HepG2 (cell line): Measurements from ENCODE around the gene ENDOG.

Source experiments
- BRCA1 ChIP-seq: sonication (generic); formaldehyde crosslinking; IDR thresholded peaks from 2 replicates; pipeline ENCODE4 v1.4.0; 2020; ENCODE audit warnings: missing genetic modification reagents
- GABPA ChIP-seq, 2 experiments: IDR thresholded peaks; 2 replicates each; pipeline ENCODE4 v1.6.1; 2011 to 2016; ENCODE audit warnings: low read depth in 2 of 2, low read length in 1 of 2, missing biosample characterization in 1 of 2, missing genetic modification characterization in 1 of 2
- POLR2A ChIP-seq, 2 experiments: IDR thresholded peaks; 2 replicates each; pipeline ENCODE4 v1.6.1; 2011; ENCODE audit warnings: low read depth in 2 of 2, low read length in 2 of 2, mild to moderate bottlenecking in 1 of 2, moderate library complexity in 1 of 2; ENCODE audit not compliant: insufficient read depth in 1 of 2
- TARDBP ChIP-seq: sonication (generic); formaldehyde crosslinking; IDR thresholded peaks from 2 replicates; pipeline ENCODE4 v1.8.0; 2022; ENCODE audit warnings: mild to moderate bottlenecking, missing genetic modification reagents
- TF ChIP-seq, protein P1 (sequence below): sonication (generic); formaldehyde crosslinking; IDR thresholded peaks from 2 replicates; pipeline ENCODE4 v1.5.0; 2020; ENCODE audit warnings: mild to moderate bottlenecking, missing genetic modification reagents, moderate library complexity
- TF ChIP-seq, protein P2 (sequence below): IDR thresholded peaks from 2 replicates; pipeline ENCODE4 v1.6.1; 2012; ENCODE audit warnings: low read length, improper control_type of control experiment
- TF ChIP-seq, protein P3 (sequence below): IDR thresholded peaks from 2 replicates; pipeline ENCODE4 v1.6.1; 2016; ENCODE audit warnings: control low read depth
- TF ChIP-seq, protein P4 (sequence below): sonication (generic); formaldehyde crosslinking; IDR thresholded peaks from 2 replicates; pipeline ENCODE4 v1.9.0; 2021; ENCODE audit warnings: mild to moderate bottlenecking, missing genetic modification reagents
- TF ChIP-seq, protein P5 (sequence below): IDR thresholded peaks from 2 replicates; pipeline ENCODE4 v1.6.1; 2016; ENCODE audit warnings: low read depth, control low read depth

DNA sequence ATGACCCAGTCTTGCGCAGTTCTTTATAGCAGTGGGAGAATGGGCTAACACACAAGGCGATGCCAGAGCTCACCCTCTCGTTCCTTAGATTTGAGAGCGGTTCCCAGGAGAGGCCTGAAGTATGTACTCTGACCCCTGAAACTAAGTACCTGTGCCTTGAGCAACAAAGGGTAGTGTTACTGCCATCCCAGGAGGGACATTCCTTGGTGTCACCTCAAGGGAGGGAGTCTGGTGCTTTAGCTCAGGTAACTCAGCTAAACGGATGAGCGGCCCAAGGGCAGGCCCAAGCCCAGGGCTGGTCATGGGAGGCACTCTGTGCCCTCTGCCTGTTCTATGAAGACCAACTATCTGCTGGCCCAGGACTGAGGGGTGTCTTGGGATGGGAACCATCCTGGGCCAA, 43.2 kb downstream of the ENDOG start:
- TF ChIP-seq BRCA1 (no peak), GABPA (IDR thresholded peaks at IDR 0.05; ENCODE audit: low read depth, low read length) (no peak), GABPA (CRISPR knock-in tag; IDR thresholded peaks at IDR 0.05; ENCODE audit: low read depth) (no peak), POLR2A (IDR thresholded peaks at IDR 0.05; ENCODE audit: insufficient read depth in 1 of 2, low read depth in 2 of 2, low read length in 2 of 2) (no peak), TARDBP (no peak)
- TF ChIP-seq, protein P1, sequence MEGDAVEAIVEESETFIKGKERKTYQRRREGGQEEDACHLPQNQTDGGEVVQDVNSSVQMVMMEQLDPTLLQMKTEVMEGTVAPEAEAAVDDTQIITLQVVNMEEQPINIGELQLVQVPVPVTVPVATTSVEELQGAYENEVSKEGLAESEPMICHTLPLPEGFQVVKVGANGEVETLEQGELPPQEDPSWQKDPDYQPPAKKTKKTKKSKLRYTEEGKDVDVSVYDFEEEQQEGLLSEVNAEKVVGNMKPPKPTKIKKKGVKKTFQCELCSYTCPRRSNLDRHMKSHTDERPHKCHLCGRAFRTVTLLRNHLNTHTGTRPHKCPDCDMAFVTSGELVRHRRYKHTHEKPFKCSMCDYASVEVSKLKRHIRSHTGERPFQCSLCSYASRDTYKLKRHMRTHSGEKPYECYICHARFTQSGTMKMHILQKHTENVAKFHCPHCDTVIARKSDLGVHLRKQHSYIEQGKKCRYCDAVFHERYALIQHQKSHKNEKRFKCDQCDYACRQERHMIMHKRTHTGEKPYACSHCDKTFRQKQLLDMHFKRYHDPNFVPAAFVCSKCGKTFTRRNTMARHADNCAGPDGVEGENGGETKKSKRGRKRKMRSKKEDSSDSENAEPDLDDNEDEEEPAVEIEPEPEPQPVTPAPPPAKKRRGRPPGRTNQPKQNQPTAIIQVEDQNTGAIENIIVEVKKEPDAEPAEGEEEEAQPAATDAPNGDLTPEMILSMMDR (CRISPR knock-in tag), result no peak
- TF ChIP-seq, protein P2, sequence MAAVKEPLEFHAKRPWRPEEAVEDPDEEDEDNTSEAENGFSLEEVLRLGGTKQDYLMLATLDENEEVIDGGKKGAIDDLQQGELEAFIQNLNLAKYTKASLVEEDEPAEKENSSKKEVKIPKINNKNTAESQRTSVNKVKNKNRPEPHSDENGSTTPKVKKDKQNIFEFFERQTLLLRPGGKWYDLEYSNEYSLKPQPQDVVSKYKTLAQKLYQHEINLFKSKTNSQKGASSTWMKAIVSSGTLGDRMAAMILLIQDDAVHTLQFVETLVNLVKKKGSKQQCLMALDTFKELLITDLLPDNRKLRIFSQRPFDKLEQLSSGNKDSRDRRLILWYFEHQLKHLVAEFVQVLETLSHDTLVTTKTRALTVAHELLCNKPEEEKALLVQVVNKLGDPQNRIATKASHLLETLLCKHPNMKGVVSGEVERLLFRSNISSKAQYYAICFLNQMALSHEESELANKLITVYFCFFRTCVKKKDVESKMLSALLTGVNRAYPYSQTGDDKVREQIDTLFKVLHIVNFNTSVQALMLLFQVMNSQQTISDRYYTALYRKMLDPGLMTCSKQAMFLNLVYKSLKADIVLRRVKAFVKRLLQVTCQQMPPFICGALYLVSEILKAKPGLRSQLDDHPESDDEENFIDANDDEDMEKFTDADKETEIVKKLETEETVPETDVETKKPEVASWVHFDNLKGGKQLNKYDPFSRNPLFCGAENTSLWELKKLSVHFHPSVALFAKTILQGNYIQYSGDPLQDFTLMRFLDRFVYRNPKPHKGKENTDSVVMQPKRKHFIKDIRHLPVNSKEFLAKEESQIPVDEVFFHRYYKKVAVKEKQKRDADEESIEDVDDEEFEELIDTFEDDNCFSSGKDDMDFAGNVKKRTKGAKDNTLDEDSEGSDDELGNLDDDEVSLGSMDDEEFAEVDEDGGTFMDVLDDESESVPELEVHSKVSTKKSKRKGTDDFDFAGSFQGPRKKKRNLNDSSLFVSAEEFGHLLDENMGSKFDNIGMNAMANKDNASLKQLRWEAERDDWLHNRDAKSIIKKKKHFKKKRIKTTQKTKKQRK, result no peak
- TF ChIP-seq, protein P3, sequence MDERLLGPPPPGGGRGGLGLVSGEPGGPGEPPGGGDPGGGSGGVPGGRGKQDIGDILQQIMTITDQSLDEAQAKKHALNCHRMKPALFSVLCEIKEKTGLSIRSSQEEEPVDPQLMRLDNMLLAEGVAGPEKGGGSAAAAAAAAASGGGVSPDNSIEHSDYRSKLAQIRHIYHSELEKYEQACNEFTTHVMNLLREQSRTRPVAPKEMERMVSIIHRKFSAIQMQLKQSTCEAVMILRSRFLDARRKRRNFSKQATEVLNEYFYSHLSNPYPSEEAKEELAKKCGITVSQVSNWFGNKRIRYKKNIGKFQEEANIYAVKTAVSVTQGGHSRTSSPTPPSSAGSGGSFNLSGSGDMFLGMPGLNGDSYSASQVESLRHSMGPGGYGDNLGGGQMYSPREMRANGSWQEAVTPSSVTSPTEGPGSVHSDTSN, result no peak
- TF ChIP-seq, protein P4, sequence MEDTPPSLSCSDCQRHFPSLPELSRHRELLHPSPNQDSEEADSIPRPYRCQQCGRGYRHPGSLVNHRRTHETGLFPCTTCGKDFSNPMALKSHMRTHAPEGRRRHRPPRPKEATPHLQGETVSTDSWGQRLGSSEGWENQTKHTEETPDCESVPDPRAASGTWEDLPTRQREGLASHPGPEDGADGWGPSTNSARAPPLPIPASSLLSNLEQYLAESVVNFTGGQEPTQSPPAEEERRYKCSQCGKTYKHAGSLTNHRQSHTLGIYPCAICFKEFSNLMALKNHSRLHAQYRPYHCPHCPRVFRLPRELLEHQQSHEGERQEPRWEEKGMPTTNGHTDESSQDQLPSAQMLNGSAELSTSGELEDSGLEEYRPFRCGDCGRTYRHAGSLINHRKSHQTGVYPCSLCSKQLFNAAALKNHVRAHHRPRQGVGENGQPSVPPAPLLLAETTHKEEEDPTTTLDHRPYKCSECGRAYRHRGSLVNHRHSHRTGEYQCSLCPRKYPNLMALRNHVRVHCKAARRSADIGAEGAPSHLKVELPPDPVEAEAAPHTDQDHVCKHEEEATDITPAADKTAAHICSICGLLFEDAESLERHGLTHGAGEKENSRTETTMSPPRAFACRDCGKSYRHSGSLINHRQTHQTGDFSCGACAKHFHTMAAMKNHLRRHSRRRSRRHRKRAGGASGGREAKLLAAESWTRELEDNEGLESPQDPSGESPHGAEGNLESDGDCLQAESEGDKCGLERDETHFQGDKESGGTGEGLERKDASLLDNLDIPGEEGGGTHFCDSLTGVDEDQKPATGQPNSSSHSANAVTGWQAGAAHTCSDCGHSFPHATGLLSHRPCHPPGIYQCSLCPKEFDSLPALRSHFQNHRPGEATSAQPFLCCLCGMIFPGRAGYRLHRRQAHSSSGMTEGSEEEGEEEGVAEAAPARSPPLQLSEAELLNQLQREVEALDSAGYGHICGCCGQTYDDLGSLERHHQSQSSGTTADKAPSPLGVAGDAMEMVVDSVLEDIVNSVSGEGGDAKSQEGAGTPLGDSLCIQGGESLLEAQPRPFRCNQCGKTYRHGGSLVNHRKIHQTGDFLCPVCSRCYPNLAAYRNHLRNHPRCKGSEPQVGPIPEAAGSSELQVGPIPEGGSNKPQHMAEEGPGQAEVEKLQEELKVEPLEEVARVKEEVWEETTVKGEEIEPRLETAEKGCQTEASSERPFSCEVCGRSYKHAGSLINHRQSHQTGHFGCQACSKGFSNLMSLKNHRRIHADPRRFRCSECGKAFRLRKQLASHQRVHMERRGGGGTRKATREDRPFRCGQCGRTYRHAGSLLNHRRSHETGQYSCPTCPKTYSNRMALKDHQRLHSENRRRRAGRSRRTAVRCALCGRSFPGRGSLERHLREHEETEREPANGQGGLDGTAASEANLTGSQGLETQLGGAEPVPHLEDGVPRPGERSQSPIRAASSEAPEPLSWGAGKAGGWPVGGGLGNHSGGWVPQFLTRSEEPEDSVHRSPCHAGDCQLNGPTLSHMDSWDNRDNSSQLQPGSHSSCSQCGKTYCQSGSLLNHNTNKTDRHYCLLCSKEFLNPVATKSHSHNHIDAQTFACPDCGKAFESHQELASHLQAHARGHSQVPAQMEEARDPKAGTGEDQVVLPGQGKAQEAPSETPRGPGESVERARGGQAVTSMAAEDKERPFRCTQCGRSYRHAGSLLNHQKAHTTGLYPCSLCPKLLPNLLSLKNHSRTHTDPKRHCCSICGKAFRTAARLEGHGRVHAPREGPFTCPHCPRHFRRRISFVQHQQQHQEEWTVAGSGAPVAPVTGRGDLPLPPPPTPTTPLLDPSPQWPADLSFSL (CRISPR knock-in tag), result no peak
- TF ChIP-seq, protein P5, sequence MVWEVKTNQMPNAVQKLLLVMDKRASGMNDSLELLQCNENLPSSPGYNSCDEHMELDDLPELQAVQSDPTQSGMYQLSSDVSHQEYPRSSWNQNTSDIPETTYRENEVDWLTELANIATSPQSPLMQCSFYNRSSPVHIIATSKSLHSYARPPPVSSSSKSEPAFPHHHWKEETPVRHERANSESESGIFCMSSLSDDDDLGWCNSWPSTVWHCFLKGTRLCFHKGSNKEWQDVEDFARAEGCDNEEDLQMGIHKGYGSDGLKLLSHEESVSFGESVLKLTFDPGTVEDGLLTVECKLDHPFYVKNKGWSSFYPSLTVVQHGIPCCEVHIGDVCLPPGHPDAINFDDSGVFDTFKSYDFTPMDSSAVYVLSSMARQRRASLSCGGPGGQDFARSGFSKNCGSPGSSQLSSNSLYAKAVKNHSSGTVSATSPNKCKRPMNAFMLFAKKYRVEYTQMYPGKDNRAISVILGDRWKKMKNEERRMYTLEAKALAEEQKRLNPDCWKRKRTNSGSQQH (CRISPR knock-in tag), result no peak
